ENCODE measurements around the gene IQSEC1.
A peak's percentile ranks its signal among the peaks of the same experiment; 100 is the strongest.

Gene IQSEC1

DNA sequence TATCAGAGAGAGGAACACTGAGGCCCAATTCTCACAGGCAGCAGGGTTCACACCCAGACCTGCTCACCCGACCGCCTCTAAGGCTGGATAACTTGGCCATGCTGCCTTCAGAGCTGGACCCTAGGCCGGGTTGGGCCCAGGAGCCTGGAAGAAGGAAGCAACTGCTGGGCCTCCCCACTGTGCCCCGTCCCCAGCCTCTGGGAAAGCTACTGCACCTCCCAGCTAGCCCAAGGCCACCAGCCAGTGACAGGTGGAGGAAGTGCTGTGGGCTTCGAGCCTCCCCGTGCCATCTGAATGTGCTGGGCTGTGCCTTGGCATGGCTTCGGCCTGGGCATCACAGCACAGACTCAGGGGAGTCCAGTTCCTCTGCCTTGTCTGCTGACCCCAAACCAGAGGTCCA is 169.3 kb downstream of the IQSEC1 start:
- no peak for DNase-seq

DNA sequence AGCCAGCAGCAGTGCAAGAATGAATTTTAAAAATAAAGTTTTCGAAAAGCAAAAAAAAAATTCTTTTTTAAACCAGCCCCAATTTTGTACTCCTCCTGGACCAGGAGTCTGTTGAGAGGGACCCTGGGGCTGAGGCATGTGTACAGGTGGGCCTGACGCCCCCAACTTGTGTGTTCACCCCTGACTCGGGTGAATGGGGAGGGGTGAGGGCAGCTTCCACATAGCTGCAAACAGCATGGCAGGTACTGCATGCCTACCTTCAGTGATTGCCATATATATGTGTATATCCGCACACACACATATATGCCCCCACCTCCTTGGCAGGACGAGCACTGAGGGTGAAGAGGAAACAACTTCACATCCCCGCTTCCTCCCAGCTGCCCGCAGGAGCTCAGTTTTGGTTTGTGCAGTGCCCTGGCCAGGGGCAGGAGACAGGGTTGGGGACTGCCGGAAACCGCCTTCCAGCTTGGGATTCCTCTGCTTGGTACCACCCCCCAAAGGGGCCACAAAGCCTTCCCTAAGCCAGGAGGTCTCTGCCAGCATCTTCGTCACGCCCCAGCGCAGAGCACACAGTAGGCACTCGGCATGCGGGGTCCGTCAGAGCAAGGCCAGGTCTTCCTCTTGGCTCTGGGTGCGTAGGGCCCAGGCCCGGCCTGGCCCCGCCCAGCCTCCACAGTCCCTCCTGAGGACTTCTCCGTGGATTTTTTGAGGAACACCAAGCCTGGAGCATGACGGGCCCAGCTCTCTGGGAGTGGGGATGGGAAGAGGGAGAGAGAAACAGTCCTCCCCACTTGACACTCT is 170.0 kb downstream of the IQSEC1 start:
- no peak for DNase-seq

DNA sequence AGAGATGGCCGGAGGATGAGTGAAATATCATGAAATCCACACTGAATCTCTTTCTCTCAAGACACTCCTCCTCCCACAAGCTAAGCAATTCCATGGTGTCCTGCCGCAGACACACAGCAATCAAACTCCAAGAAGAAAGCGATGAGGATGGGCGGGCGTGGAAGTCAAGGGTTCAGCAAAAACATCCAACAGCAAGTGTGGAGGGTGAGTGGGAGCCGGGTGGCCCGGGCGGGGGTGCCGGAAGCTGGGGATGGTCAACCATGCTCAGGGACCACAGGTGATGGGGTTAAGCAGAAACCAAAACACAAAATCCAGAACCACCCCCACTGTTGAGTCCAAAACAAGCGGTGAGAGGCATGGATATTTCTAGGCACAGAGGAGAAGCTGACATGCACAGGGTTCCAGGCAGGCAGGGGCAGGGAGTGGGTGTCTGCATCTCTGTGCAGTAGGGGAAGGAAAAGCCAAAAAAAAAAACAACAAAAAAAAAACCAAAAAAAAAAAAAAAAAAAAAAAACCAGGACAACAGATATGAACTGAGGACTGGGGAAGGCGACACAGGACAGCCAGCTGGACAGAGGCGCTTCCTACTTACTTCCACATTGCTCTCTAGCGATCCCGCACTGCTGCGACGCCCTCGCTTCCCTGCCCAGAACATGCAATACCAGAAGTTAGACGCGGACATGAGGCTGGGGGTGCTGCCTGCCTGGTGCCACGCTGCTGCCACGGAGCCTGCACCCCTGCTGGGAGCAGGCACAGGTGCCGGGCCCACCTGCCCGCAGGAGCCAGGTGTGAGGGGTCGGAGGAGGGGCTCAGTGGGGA is 170.8 kb downstream of the IQSEC1 start:
- DNase-seq = no peak

DNA sequence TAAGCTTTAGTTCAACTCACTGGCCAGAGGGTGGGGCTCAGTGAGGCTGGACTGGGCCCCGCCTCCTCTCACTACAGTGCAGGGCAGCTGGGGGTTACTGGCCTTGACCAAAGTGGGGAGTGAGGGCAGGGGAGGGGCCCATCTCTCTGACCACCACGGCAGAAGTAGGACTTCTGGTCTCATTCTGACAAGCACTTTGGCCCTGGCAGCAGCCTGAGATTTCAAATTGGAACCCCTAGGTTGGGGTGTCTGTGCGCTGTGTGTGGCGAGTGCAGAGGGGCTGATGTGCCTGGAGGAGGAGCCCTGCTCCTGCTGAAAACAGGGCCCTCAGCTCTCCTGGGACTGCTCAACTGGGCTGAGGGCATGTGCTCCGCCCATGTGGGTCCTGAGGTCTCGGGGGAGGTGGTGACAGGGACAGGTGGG is 171.6 kb downstream of the IQSEC1 start:
- DNase-seq = no peak

DNA sequence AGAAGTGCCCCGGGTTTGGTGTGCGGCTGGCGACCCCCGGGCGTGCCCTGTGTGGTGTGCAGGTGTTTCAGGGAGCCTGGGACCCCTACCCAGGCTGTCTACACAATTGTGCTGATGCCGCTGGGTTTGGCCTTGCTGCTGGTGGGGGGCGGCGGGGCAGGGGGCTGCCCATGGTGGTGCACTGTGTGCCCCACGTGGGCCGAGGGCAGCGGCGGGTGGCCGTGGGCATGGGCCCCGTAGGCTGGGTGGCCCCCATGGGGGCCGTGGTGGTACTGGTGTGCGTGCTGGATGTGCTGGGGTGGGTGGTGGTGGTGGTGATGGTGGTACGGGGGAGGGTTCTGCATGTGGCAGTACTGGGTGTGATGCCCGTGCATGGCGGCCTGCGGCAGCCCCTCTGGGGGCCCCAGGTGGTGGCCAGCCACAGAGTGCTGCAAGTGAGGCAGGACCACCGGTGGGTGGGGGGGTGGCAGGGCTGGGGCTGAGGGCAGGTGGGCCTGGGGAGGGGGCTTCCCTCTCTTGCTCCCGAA is 172.3 kb downstream of the IQSEC1 start:
- no peak for DNase-seq

DNA sequence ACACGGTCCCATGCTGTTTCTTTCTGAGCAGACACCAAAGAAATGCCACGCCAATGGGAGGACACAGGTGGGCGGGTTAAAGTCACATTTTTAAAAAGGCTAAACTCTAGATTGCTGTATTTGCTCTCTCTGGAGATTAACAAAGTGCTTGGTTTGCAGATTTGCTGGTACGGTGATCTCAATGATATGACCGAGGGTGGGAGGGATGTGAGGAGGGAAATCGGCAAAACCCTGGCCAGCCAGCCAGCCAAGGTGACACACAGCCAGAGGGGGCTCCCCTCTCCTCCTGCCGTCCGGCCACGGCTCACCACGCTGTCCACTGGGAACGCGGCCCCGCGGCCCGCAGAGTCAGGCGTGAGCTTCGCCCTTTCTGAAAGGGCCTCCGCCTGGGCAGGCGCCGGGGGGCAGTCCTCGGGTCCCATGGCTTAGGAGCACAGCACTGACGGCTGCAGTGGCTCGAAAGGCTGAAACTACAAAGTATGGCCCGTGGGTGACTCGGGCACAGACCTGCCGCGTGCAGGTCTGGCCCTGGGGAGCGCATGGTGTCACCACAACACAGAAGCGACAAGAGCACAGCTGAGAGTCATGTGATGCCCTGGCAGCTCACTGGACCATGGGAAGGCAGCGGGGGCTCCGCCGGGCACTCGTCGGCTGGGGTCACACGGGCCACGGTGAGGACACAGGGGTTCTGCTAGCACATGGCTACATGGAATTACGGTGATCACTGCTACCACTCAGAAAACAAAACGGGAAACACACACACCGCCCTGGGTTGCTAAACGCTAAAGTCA is 174.1 kb downstream of the IQSEC1 start:
- no peak for DNase-seq

DNA sequence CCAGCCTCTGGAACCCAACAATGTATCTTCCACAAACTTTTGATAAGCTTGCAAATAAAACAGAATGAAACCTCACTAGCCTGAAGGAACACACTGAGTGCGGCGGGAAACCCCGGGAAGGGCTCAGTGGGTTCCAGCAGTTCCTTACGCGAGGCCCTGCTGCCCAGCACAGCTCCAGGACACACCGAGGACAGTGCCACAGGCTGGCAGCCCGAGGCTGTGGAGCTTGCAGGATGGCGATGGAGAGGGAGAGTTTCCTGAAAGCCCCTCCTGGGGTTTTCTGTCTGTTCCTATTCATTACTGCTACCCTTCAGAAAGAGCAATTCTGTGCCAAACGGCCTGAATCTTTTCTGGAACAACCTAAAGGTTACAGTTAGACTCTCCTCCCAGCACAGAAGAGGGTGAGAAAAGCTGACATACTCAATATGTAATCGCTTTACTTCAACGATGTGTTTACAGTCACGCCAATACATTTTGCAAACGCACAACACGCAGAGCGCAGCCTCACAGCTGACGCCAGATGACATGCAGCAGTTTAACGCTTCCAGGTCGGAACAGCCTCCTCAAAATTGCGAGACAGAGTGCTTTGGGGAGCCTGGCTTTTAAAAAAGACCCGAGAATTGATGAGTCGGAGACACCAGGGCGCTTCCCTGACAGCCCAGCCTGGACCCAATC is 174.8 kb downstream of the IQSEC1 start:
- no peak for DNase-seq

DNA sequence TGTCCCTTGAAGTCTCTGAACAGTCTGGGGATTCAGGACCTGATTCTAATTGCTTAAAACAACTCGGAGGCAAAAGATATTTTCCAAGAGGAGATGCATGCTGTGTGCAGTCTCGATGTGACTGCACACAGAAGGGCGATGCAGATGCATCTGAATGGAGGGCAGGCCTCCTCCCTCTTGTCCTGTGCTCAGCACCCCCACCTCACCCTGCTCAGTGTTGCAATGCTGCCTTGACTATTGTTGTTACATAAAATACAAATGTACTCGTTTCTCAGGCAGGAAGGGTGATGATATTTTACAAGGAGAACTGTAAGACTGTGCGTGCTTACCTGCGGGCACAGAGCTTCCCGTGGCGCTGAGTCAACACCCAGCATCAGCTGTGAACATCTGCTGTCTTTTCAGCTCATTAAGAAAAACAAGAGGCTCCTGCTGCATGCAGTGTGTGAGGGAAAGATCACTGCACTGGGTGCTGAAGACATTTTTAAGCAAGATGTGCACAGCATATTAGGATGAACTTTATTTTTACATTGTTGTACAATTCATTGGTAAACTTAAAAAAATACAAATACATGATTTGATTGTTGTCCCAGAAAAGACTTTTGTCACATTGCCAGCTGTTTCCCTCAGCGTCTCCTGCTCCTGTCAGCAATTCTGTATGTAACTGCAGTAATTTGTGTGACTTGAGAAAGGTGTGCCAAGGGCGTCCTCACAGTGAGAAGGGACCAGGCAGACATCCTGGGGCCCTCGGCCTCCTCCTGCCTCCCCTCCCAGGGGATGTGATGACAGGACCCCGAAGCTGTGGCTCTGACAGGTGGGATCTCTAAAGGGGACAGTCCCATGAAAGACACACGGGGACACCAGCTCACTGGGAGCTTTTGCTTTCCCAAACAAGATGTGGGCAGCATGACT is 175.6 kb downstream of the IQSEC1 start:
- DNase-seq = no peak

DNA sequence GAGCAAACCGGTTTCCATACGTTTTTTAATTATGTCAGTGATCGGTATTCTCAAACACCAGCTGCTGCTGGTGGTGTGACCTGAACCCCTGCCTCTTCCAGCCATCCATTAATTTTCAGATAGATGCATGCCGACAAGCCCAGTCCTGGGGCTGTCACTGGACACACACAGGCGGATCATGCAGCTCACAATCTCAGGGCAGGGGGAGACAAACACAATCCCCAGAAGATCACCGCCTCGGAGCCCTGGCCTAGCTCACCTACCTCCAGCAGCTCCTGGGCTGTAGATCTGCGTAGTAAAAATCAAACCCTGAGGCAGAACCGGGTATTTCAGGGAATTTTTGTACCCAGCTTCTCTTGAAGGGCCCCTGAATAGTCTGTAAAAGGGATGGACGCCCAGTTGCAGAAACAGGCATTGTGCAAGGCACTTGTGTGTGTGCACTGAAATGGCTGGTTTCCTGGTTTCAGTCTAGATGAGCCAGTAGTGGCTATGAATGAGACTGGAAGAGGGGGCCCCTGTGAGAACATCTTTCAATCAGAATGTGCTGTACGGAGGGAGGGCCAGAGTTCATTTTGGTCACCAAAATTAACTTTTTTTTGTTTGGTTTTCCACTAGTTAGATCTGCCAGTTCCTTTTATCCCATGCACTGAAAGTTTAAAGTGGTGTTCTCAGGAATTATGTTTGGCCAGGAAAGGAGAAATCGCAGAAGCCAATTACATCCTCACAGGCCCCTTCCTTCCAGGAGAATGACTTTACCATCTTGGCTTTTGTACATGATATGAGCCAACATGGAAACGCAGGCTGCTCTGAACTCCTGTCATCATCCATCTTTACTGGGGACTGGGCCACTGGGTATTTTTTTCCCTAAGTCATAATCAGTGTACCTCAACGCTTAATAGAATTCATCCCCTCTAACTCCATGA is 176.9 kb downstream of the IQSEC1 start:
- no peak for DNase-seq

DNA sequence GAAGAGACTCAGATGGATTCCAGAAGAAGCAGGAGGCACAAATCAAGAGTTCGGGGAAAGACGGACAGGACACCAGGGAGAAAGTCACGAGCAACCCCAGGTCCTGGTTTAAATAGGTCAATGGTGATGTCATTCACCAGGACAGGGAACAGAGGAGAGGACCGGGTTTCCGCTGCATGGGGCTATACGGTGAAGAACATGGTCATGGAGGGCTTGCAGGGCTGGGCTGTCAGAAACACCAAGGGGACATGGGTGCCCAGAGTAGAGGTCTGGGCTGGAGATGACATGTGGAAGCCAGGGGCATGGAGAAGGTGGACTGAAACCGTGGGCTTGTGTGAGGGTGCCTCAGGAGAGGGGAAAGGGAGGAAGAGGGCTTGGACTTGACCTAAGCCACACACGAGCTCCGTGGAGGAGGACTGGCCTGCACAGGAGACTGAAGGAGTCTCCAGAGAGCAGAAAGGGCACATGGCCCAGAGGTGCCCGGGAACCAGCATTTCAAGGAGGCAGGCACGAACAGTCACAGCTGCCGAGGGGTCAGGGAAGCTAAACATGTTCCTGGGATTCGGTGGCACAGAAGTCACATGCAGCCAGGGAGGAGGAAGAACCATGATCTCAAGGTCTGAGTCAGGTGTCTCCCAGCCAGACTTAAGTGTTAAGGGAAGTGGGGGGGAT is 177.7 kb downstream of the IQSEC1 start:
- no peak for DNase-seq

DNA sequence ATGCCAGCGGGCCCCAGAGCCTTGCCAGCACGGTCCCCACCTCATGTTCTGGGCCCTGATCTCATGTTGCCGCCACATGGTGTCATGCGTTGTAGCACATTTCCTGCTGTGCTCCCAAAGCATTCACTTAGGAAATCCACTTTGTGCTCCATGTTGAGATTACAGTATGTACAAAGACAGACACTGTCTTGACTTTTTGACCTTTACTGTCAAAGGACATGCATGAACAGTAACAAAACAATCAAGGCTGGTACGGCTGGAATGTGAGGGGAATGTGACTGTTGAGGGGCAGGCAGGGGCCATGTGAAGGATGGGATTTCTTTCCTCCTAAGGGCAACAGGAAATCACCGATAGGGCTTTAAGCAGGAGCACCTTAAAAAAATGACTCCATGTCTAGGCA is 178.6 kb downstream of the IQSEC1 start:
- DNase-seq = no peak

DNA sequence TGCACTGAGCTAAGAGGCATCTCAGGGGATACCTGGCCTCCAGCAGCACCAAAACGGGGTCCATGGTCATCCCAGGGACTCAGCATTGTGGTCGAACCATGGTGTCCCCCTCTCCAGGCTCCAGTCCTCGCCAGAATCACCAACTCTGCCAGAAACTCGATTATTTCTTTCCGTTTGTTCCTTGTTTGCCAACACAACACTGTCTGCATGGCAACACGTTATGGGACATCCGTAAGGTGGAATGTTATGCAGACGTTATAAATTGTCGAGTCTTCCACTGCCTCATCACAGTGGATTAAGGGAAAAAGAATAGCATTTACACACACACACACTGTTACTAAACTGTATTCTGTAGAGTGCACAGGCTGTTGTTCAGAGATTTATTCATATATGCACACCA is 179.4 kb downstream of the IQSEC1 start:
- DNase-seq = no peak

DNA sequence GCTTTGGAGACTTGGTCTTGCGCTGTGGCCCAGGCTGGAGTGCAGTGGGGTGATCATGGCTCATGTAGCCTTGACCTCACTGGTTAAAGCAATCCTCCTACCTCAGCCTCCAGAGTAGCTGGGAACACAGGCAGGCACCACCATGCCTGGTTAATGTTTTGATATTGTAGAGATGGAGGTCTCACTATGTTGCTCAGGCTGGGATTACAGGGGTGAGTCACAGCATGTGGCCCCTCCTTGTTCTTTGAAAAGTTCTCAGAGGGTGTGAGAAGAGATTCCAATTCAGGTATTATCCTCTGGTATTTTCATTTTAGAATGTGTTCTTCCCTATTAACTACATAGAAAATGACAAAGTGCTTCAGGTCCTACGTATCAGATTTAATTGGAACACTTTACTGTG is 180.0 kb downstream of the IQSEC1 start:
- DNase-seq = no peak

DNA sequence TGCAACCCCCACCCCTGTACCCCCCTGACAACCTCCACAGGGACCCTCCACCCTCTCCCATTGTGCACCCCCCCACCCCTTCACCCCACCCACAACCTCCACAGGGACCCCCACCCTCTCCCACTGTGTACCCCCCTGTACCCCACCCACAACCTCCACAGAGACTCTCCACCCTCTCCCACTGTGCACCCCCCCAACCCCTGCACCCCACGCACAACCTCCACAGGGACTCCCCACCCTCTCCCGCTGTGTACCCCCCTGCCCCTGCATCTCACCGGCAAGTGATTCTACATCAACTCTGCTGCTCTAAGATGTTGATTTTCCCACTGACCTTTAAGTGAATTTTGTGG is 180.4 kb downstream of the IQSEC1 start:
- DNase-seq = no peak

DNA sequence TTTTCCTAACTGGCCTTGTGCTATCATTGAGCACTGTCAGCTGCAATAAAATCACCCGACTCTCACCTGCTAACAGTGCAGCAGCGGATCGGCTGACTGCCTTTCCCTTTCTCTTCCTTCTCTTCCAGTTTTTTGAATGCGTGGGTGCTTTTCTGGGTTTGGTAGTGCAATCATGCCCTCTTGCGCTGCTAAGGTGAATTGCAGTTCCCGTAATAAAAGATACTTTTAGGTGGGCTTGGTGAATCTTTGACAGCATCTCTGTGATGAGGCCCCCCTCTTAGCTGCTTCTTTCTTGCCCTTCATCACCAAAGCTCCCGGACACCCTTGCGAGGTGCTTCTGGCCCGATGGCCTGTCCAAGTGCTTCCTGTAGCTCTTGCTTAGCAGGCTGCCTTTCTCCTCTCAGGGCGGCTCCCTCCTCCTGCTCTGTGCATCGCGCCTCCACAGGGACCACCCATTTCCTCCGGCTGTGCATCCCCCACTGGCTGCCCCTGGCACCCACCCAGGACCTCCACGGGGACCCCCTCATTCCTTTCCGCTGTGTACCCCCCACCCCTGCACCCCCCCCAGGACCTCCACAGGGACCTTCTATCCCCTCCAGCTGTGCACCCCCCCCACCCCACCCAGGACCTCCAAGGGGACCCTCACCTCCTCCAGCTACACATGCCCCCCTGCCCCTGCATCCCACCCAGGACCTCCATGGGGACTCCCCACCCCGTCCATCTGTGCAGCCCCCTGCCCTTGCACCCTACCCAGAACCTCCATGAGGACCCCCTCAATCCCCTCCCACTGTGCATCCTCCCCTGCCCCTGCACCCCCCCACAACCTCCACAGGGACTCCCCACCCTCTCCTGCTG is 181.0 kb downstream of the IQSEC1 start:
- DNase-seq = peak; percentile 60

DNA sequence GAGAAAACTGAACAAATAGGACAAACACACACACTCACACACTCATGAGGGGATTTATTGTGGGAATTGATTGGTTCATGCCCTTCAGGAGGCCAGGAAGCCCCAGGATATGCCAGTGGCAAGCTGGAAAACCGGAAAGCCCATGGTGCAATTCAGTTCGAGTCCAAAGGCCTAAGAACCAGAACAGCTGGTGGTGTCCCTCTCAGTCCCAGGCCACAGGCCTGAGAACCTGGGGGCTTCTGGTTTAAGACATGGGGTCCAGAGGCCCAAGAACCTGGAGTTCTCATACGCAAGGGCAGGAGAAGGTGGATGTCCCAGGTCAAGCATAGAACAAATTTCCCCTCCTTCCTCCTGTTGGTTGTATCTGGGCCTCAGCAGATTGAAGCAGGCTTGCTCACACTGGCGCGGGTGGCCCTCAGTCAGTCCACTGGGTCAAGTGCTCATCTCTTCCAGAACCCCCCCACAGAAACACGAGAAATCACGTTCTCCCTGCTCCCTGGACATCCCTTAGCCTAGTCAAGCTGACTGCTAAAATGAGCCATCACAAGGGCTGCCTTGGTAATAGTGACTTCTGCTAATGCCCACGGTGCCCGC is 181.7 kb downstream of the IQSEC1 start:
- DNase-seq = no peak

DNA sequence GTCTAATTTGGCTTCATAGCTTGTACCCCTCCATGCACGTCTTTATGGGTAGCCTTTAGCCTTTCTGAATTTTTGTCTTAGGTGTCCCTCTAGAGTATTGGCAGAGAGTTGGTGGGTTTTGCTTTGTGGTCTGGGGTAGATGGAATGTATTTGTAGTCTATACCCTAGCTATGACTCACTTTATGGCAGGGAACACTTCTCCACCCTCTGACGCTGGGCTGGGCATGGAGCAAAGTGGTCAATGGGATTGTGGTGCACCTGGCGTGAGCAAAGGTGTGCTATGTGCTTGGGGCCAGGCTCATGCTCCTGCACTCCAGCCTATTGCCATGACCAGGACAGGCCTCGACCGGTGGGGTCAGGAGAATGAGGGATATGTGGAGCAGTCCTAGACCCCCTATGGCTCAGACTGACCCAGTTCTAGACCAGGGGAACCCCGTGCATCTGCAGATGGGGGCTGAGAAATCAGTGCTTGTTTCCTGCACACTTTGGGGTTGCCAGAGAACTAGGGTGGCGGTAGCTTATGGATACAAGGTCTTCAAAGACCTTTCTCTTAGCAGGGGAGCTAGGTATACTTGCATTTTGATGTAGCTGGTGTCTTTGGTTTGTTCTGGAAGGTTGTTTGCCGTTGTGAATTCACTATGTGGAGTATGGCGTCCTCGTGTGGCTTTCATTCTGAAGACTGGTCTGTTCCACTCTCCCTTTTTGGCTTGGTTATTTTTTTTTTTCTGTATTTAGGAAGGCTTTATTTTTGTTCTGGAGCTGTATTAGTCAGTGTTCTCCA is 182.4 kb downstream of the IQSEC1 start:
- DNase-seq = no peak

DNA sequence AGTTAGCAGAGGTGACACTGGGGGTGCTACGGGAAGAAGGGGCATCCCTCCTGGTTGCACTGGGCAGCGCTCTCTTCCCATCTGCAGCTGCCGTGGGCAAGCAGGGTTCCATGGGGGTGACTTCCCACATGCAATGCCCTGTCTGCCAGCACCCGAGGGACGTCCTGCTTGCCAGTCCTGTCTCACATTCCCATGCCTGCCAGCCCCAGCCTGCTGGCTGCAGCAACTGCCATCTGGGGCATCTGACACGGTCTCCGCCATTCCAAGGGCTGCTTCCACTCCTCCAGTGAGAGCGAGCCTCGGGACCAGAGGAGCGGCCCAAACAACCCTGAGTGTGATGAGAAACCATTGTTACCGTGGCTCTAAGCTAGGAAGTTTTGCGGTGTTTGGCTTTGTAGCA is 186.5 kb downstream of the IQSEC1 start:
- DNase-seq = no peak

Measured in CD4-positive, alpha-beta T cell treated with Interleukin-10 for 1 hour (primary cell).